Activated CD8-positive, alpha-beta memory T cell treated with anti-CD3 and anti-CD28 coated beads for 48 hours (primary cell): ENCODE measurements around the gene GOLGA6L7.
"Not testable (repeated sequence)": the region's sequence is repeated elsewhere in the genome, so short reads cannot be mapped to it uniquely, and the experiment has no call there.

ENCODE experiments used
- DNase-seq, 3 experiments: peaks; one replicate each; pipeline ENCODE4 v3.0.0-alpha.2; 2020; ENCODE audit warnings: low read depth in 2 of 3, low spot score in 2 of 3

GOLGA6L7 gene

GRCh38 chr15:28848521-28848920 lies at the start of gene GOLGA6L7:
Gene GOLGA6L7, minus strand, starts transcription at chr15:28848644. Its CDS starts 95 bp downstream, at chr15:28848549.
- DNase-seq, result not testable (repeated sequence)

GRCh38 chr15:28897861-28898585 lies 49.6 kb upstream of the GOLGA6L7 start:
- DNase-seq, result no peak

GRCh38 chr15:28896951-28897350 lies 48.5 kb upstream of the GOLGA6L7 start:
- no peak for DNase-seq

GRCh38 chr15:28895566-28895965 lies 47.1 kb upstream of the GOLGA6L7 start:
- no peak for DNase-seq

- DNase-seq, result no peak
These were observed 46.7 kb upstream of the GOLGA6L7 start for GRCh38 chr15:28895146-28895545.

GRCh38 chr15:28894631-28895030 lies 46.2 kb upstream of the GOLGA6L7 start:
- no peak for DNase-seq

- DNase-seq, result no peak
These were observed 44.6 kb upstream of the GOLGA6L7 start for GRCh38 chr15:28892789-28893610.

- DNase-seq, result no peak
These were observed 43.1 kb upstream of the GOLGA6L7 start for GRCh38 chr15:28891588-28891987.

GRCh38 chr15:28890711-28891495 lies 42.5 kb upstream of the GOLGA6L7 start:
- no peak for DNase-seq

- DNase-seq, result not testable (repeated sequence)
These were observed 41.8 kb upstream of the GOLGA6L7 start for GRCh38 chr15:28890291-28890690.

GRCh38 chr15:28889871-28890270 lies 41.4 kb upstream of the GOLGA6L7 start:
- not testable (repeated sequence) for DNase-seq

GRCh38 chr15:28889346-28889745 lies 40.9 kb upstream of the GOLGA6L7 start:
- DNase-seq, result no peak

GRCh38 chr15:28888900-28889299 lies 40.5 kb upstream of the GOLGA6L7 start:
- DNase-seq, result no peak

GRCh38 chr15:28888302-28888894 lies 40.0 kb upstream of the GOLGA6L7 start:
- no peak for DNase-seq

- no peak for DNase-seq
These were observed 39.1 kb upstream of the GOLGA6L7 start for GRCh38 chr15:28887339-28888174.

- no peak for DNase-seq
These were observed 38.2 kb upstream of the GOLGA6L7 start for GRCh38 chr15:28886431-28887338.

GRCh38 chr15:28885630-28886430 lies 37.4 kb upstream of the GOLGA6L7 start, which contains the start of gene APBA2:
Gene APBA2, plus strand, starts transcription at chr15:28885974. Its CDS starts 167,911 bp downstream, at chr15:29053885.
- DNase-seq, result peak in 2 of 3 experiments; percentile 23 to 27

GRCh38 chr15:28885128-28885629 lies 36.7 kb upstream of the GOLGA6L7 start:
- DNase-seq, result no peak
